Mesenchymal stem cell (in vitro differentiated cells and primary cell): ENCODE data around the gene HDAC1.
A peak's percentile ranks its signal among the peaks of the same experiment; 100 is the strongest.

Experiments
- DNase-seq: peaks from one replicate; pipeline ENCODE4 v3.0.0-alpha.2; 2013
- H2AFZ ChIP-seq: one replicate; pipeline ENCODE4 v1.6.1; 2013; ENCODE audit warnings: low read depth, mild to moderate bottlenecking, control low read depth, inconsistent platforms, low read length, moderate library complexity
- H2AK5ac ChIP-seq: 2 replicates; pipeline ENCODE4 v1.6.1; 2013; ENCODE audit warnings: low read length, moderate library complexity, mild to moderate bottlenecking, inconsistent platforms; ENCODE audit not compliant: severe bottlenecking
- H2BK120ac ChIP-seq: one replicate; pipeline ENCODE4 v1.6.1; 2013; ENCODE audit warnings: low read depth, mild to moderate bottlenecking, inconsistent platforms, low read length, moderate library complexity
- H2BK12ac ChIP-seq, 2 experiments: one replicate each; pipeline ENCODE4 v1.6.1; 2013; ENCODE audit warnings: inconsistent platforms in 2 of 2, low read length in 2 of 2, mild to moderate bottlenecking in 2 of 2, moderate library complexity in 2 of 2, control low read depth in 1 of 2
- H2BK15ac ChIP-seq: one replicate; pipeline ENCODE4 v1.6.1; 2013; ENCODE audit warnings: mild to moderate bottlenecking, low read depth, inconsistent platforms; ENCODE audit not compliant: poor library complexity, severe bottlenecking
- H2BK5ac ChIP-seq: 2 replicates; pipeline ENCODE4 v1.6.1; 2013; ENCODE audit warnings: low read depth, mild to moderate bottlenecking, low read length, control low read depth, inconsistent platforms; ENCODE audit not compliant: poor library complexity, severe bottlenecking
- H3K14ac ChIP-seq, 2 experiments: one replicate each; pipeline ENCODE4 v1.6.1; 2013; ENCODE audit warnings: inconsistent platforms in 2 of 2, low read length in 2 of 2, control low read depth in 1 of 2, mild to moderate bottlenecking in 1 of 2, moderate library complexity in 1 of 2
- H3K18ac ChIP-seq, 2 experiments: one replicate each; pipeline ENCODE4 v1.6.1; 2013; ENCODE audit warnings: inconsistent platforms in 2 of 2, low read length in 2 of 2, control low read depth in 1 of 2, low read depth in 1 of 2, mild to moderate bottlenecking in 1 of 2
- H3K23ac ChIP-seq, 2 experiments: one replicate each; pipeline ENCODE4 v1.6.1; 2013; ENCODE audit warnings: inconsistent platforms in 2 of 2, low read length in 2 of 2, mild to moderate bottlenecking in 2 of 2, moderate library complexity in 2 of 2, control low read depth in 1 of 2
- H3K27ac ChIP-seq: 2 replicates; pipeline ENCODE4 v1.5.1; 2013; ENCODE audit warnings: mild to moderate bottlenecking, moderate library complexity, low read length, control low read depth, inconsistent platforms; ENCODE audit not compliant: poor library complexity, severe bottlenecking
- H3K27me3 ChIP-seq, 2 experiments: 2 replicates each; pipeline versions ENCODE4 v1.6.1 to v1.7.0; 2013; ENCODE audit warnings: low read length in 2 of 2, mild to moderate bottlenecking in 2 of 2, moderate library complexity in 2 of 2, control low read depth in 1 of 2, inconsistent platforms in 1 of 2; ENCODE audit not compliant: control insufficient read depth in 1 of 2, insufficient read depth in 1 of 2
- H3K36me3 ChIP-seq, 2 experiments: 2 replicates each; pipeline versions ENCODE4 v1.6.1 to v1.7.0; 2013; ENCODE audit warnings: low read length in 2 of 2, control low read depth in 1 of 2, inconsistent platforms in 1 of 2, low read depth in 1 of 2, mild to moderate bottlenecking in 1 of 2; ENCODE audit not compliant: insufficient read depth in 2 of 2, control insufficient read depth in 1 of 2
- H3K4ac ChIP-seq, 2 experiments: one replicate each; pipeline ENCODE4 v1.6.1; 2013; ENCODE audit warnings: inconsistent platforms in 2 of 2, low read length in 2 of 2, mild to moderate bottlenecking in 2 of 2, moderate library complexity in 2 of 2, control low read depth in 1 of 2, low read depth in 1 of 2
- H3K4me1 ChIP-seq: 2 replicates; pipeline ENCODE4 v1.6.1; 2013; ENCODE audit warnings: low read depth, low read length, control low read depth; ENCODE audit not compliant: control insufficient read depth, insufficient read depth
- H3K4me2 ChIP-seq: 2 replicates; pipeline ENCODE4 v1.6.1; 2013; ENCODE audit warnings: low read length, mild to moderate bottlenecking, inconsistent platforms; ENCODE audit not compliant: poor library complexity, severe bottlenecking
- H3K4me3 ChIP-seq, 2 experiments: 2 replicates each; pipeline versions ENCODE4 v1.5.1 to v1.7.0; 2013; ENCODE audit warnings: low read length in 2 of 2, mild to moderate bottlenecking in 2 of 2, control low read depth in 1 of 2, low read depth in 1 of 2; ENCODE audit not compliant: insufficient read depth in 1 of 2
- H3K79me1 ChIP-seq: replicated peaks from 2 replicates; pipeline ENCODE4 v1.6.1; 2013; ENCODE audit warnings: mild to moderate bottlenecking, control low read depth, low read length, inconsistent platforms; ENCODE audit not compliant: poor library complexity, severe bottlenecking
- H3K9ac ChIP-seq: 2 replicates; pipeline ENCODE4 v1.7.0; 2013; ENCODE audit warnings: mild to moderate bottlenecking, low read length, moderate library complexity
- H3K9me3 ChIP-seq: 2 replicates; pipeline ENCODE4 v1.7.0; 2013; ENCODE audit warnings: mild to moderate bottlenecking, low read length; ENCODE audit not compliant: control insufficient read depth
- H4K8ac ChIP-seq: one replicate; pipeline ENCODE4 v1.6.1; 2013; ENCODE audit warnings: inconsistent platforms, mild to moderate bottlenecking, low read length, moderate library complexity
- H4K91ac ChIP-seq: one replicate; pipeline ENCODE4 v1.6.1; 2013; ENCODE audit warnings: mild to moderate bottlenecking, low read length, inconsistent platforms
- WGBS: methylation state at CpG from one replicate; pipeline ENCODE4 v1.1.7; 2013; ENCODE audit warnings: mixed read lengths; 5-methylcytosine and 5-hydroxymethylcytosine counted together

The HDAC1 gene

GRCh38 chr1:32334274-32334861 is 42.5 kb downstream of the HDAC1 start:
- no peaks in the 10 kb centered on the region for H3K9me3 ChIP-seq

GRCh38 chr1:32334864-32335534 is 43.1 kb downstream of the HDAC1 start:
- Histone ChIP-seq H3K14ac (peak overlapping the region in 1 of 2 experiments; percentile 80), H3K4me3 (peak overlapping the region; percentile 82 to 88), H2BK12ac (no peak overlapping the region)

More at GRCh38 chr1:32334274-32334861, 42.5 kb downstream of the HDAC1 start:
- peaks cover 46 to 52% of the 10 kb centered on the region in 2 experiments for H3K36me3 ChIP-seq
- no peak overlapping the region for H2BK120ac ChIP-seq
- H4K91ac ChIP-seq, result peak overlapping the region; percentile 34
- peak overlapping the region; percentile 2 for H3K27ac ChIP-seq
- 31% methylated on average over 8 of the region's 9 CpGs for WGBS
- H2BK5ac ChIP-seq, result no peak overlapping the region
- H2BK12ac ChIP-seq, result peak overlapping the region in 1 of 2 experiments; percentile 15
- peak overlapping the region in 1 of 2 experiments; percentile 63 for H3K23ac ChIP-seq
- H3K4me2 ChIP-seq, result peak overlapping the region; percentile 71
- H3K9ac ChIP-seq, result peak overlapping the region; percentile 83
- H2BK15ac ChIP-seq, result no peak overlapping the region
- H3K18ac ChIP-seq, result peak overlapping the region in 1 of 2 experiments; percentile 37
- H3K27me3 ChIP-seq, result no peaks in the 10 kb centered on the region
- peaks cover 3% of the 10 kb centered on the region for H3K79me1 ChIP-seq
- H2AK5ac ChIP-seq, result no peak overlapping the region
- no peak overlapping the region for H4K8ac ChIP-seq
- H3K4ac ChIP-seq, result no peak overlapping the region
- no peak overlapping the region for H2AFZ ChIP-seq
- peak overlapping the region; percentile 82 to 88 for H3K4me3 ChIP-seq
- H3K4me1 ChIP-seq, result peaks cover 50% of the 10 kb centered on the region
- no peak for DNase-seq
- peak overlapping the region in 1 of 2 experiments; percentile 89 for H3K14ac ChIP-seq

GRCh38 chr1:32335535-32335789 is 43.6 kb downstream of the HDAC1 start:
- Histone ChIP-seq H3K9ac (peak overlapping the region; percentile 83), H4K91ac (no peak overlapping the region), H3K36me3 (peaks cover 37 to 41% of the 10 kb centered on the region in 2 experiments), H2AK5ac (no peak overlapping the region), H3K4me1 (peaks cover 54% of the 10 kb centered on the region), H3K27ac (no peak overlapping the region), H3K27me3 (no peaks in the 10 kb centered on the region), H4K8ac (no peak overlapping the region), H3K4ac (peak overlapping the region in 1 of 2 experiments; percentile 55), H2BK120ac (peak overlapping the region; percentile 64), H3K14ac (no peak overlapping the region), H3K9me3 (no peaks in the 10 kb centered on the region), H3K23ac (no peak overlapping the region), H2BK5ac (no peak overlapping the region), H3K4me2 (peak overlapping the region; percentile 71), H3K79me1 (no peaks in the 10 kb centered on the region), H2AFZ (no peak overlapping the region), H3K18ac (peak overlapping the region in 1 of 2 experiments; percentile 54), H2BK15ac (no peak overlapping the region), H3K4me3 (peak overlapping the region; percentile 82 to 88), H2BK12ac (no peak overlapping the region)
- WGBS, result under 1% methylated on average over 31 of the region's 34 CpGs
- no peak for DNase-seq

More at GRCh38 chr1:32334864-32335534, 43.1 kb downstream of the HDAC1 start:
- 2% methylated on average over 39 of the region's 46 CpGs for WGBS
- no peak overlapping the region for H2AFZ ChIP-seq
- no peaks in the 10 kb centered on the region for H3K9me3 ChIP-seq
- H4K8ac ChIP-seq, result no peak overlapping the region
- H3K23ac ChIP-seq, result peak overlapping the region in 1 of 2 experiments; percentile 14
- no peak overlapping the region for H2BK120ac ChIP-seq
- peak overlapping the region; percentile 71 for H3K4me2 ChIP-seq
- H2AK5ac ChIP-seq, result no peak overlapping the region
- H2BK15ac ChIP-seq, result no peak overlapping the region
- H3K18ac ChIP-seq, result peak overlapping the region in 1 of 2 experiments; percentile 54
- H3K79me1 ChIP-seq, result no peaks in the 10 kb centered on the region
- H3K27me3 ChIP-seq, result no peaks in the 10 kb centered on the region
- no peak overlapping the region for H4K91ac ChIP-seq
- H3K27ac ChIP-seq, result peak overlapping the region; percentile 2
- peak; percentile 51 for DNase-seq
- H3K36me3 ChIP-seq, result peaks cover 41 to 46% of the 10 kb centered on the region in 2 experiments
- peak overlapping the region; percentile 83 for H3K9ac ChIP-seq
- H2BK5ac ChIP-seq, result no peak overlapping the region
- peaks cover 54% of the 10 kb centered on the region for H3K4me1 ChIP-seq
- H3K4ac ChIP-seq, result peak overlapping the region in 1 of 2 experiments; percentile 55
